ENCODE data around the gene PTGS2.

The PTGS2 gene

GRCh38 chr1:186678155-186678554 lies 2.1 kb downstream of the PTGS2 start:
- TF ChIP-seq, protein P1, sequence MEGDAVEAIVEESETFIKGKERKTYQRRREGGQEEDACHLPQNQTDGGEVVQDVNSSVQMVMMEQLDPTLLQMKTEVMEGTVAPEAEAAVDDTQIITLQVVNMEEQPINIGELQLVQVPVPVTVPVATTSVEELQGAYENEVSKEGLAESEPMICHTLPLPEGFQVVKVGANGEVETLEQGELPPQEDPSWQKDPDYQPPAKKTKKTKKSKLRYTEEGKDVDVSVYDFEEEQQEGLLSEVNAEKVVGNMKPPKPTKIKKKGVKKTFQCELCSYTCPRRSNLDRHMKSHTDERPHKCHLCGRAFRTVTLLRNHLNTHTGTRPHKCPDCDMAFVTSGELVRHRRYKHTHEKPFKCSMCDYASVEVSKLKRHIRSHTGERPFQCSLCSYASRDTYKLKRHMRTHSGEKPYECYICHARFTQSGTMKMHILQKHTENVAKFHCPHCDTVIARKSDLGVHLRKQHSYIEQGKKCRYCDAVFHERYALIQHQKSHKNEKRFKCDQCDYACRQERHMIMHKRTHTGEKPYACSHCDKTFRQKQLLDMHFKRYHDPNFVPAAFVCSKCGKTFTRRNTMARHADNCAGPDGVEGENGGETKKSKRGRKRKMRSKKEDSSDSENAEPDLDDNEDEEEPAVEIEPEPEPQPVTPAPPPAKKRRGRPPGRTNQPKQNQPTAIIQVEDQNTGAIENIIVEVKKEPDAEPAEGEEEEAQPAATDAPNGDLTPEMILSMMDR (IDR thresholded peaks at IDR 0.05; ENCODE audit: insufficient read depth, low read length, poor library complexity, severe bottlenecking), result no peak
- no peak for TF ChIP-seq EZH2phosphoT487 (conservative IDR thresholded peaks at IDR 0.05; ENCODE audit: low read length)
- Histone ChIP-seq H3K27ac (ENCODE audit: low read depth, low read length) (no peak overlapping the region), H3K27me3 (ENCODE audit: low read length) (no peaks in the 10 kb centered on the region), H3K9me3 (ENCODE audit: insufficient read depth, low read length) (no peaks in the 10 kb centered on the region), H3K79me2 (ENCODE audit: insufficient read depth, low read length) (no peaks in the 10 kb centered on the region), H2AFZ (ENCODE audit: low read depth, low read length, severe bottlenecking) (no peak overlapping the region), H3K9me2 (replicated peaks; ENCODE audit: insufficient read depth, low read length) (no peaks in the 10 kb centered on the region), H3K9ac (ENCODE audit: low read length) (no peak overlapping the region), H3K4me3 (ENCODE audit: insufficient read depth, low read length, poor library complexity, severe bottlenecking) (no peak overlapping the region), H3K4me2 (ENCODE audit: low read depth, low read length, poor library complexity, severe bottlenecking) (no peak overlapping the region), H4K20me1 (ENCODE audit: low read depth, low read length) (no peaks in the 10 kb centered on the region), H3F3A (ENCODE audit: insufficient read depth) (no peaks in the 10 kb centered on the region), H3K36me3 (ENCODE audit: low read length) (no peaks in the 10 kb centered on the region)

- TF ChIP-seq, protein P1 (IDR thresholded peaks at IDR 0.05; ENCODE audit: insufficient read depth, low read length, poor library complexity, severe bottlenecking), result no peak
- no peak for TF ChIP-seq EZH2phosphoT487 (conservative IDR thresholded peaks at IDR 0.05; ENCODE audit: low read length)
- Histone ChIP-seq H3K36me3 (ENCODE audit: low read length) (no peaks in the 10 kb centered on the region), H3K9me3 (ENCODE audit: insufficient read depth, low read length) (no peaks in the 10 kb centered on the region), H3K9me2 (replicated peaks; ENCODE audit: insufficient read depth, low read length) (no peaks in the 10 kb centered on the region), H4K20me1 (ENCODE audit: low read depth, low read length) (no peaks in the 10 kb centered on the region), H3K9ac (ENCODE audit: low read length) (no peak overlapping the region), H3K27ac (ENCODE audit: low read depth, low read length) (no peak overlapping the region), H3K27me3 (ENCODE audit: low read length) (no peaks in the 10 kb centered on the region), H3K4me3 (ENCODE audit: insufficient read depth, low read length, poor library complexity, severe bottlenecking) (no peak overlapping the region), H2AFZ (ENCODE audit: low read depth, low read length, severe bottlenecking) (no peak overlapping the region), H3K79me2 (ENCODE audit: insufficient read depth, low read length) (no peaks in the 10 kb centered on the region), H3F3A (ENCODE audit: insufficient read depth) (no peaks in the 10 kb centered on the region), H3K4me2 (ENCODE audit: low read depth, low read length, poor library complexity, severe bottlenecking) (no peak overlapping the region)
Measured at GRCh38 chr1:186672596-186672995, 7.6 kb downstream of the PTGS2 start.

DNA sequence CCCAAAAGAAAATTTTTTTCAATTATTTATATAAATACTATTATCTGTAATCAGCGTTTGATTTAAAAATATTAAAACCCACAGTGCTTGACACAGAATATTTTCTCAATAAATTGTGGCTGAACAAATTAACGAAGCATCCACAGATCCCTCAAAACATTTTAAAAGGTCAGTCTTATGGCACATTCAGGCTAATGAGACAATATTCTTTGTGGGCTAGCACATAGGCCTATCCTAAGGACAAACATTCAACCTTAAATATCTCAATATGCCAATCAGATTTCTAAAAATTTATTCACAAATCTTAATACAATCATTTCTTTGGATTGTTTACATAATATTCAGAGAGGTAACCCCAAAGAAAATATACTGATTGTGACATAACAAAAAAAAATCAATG lies 8.1 kb downstream of the PTGS2 start:
- H3K4me2 ChIP-seq (ENCODE audit: low read depth, low read length, poor library complexity, severe bottlenecking), result no peak overlapping the region
- no peak for TF ChIP-seq EZH2phosphoT487 (conservative IDR thresholded peaks at IDR 0.05; ENCODE audit: low read length)
- TF ChIP-seq, protein P1 (IDR thresholded peaks at IDR 0.05; ENCODE audit: insufficient read depth, low read length, poor library complexity, severe bottlenecking), result no peak
- no peak overlapping the region for H3K27ac ChIP-seq (ENCODE audit: low read depth, low read length)
- H2AFZ ChIP-seq (ENCODE audit: low read depth, low read length, severe bottlenecking), result no peak overlapping the region
- no peaks in the 10 kb centered on the region for H3K36me3 ChIP-seq (ENCODE audit: low read length)
- no peaks in the 10 kb centered on the region for H3F3A ChIP-seq (ENCODE audit: insufficient read depth)
- no peaks in the 10 kb centered on the region for H3K79me2 ChIP-seq (ENCODE audit: insufficient read depth, low read length)
- no peaks in the 10 kb centered on the region for H4K20me1 ChIP-seq (ENCODE audit: low read depth, low read length)
- no peak overlapping the region for H3K9ac ChIP-seq (ENCODE audit: low read length)
- H3K4me3 ChIP-seq (ENCODE audit: insufficient read depth, low read length, poor library complexity, severe bottlenecking), result no peak overlapping the region
- no peaks in the 10 kb centered on the region for H3K27me3 ChIP-seq (ENCODE audit: low read length)
- H3K9me3 ChIP-seq (ENCODE audit: insufficient read depth, low read length), result no peaks in the 10 kb centered on the region
- H3K9me2 ChIP-seq (replicated peaks; ENCODE audit: insufficient read depth, low read length), result no peaks in the 10 kb centered on the region
